ENCODE measurements around the gene SMAD5.

Gene SMAD5

GRCh38 chr5:136182618-136183017 is 50.0 kb downstream of the SMAD5 start:
- Histone ChIP-seq H3K9me3 (ENCODE audit: control insufficient read depth, insufficient read depth, low read depth, low read length) (no peaks in the 10 kb centered on the region), H3K4me1 (ENCODE audit: control insufficient read depth, insufficient read depth, low read length) (no peaks in the 10 kb centered on the region), H3K36me3 (ENCODE audit: control insufficient read depth in 2 of 2, insufficient read depth in 1 of 2, low read length in 2 of 2) (peaks cover 4 to 40% of the 10 kb centered on the region in 2 experiments; a peak in 2 of 3 replicates), H3K27ac (ENCODE audit: extremely low read depth, low read depth, low read length) (no peak overlapping the region), H3K4me3 (ENCODE audit: low read depth, low read length) (no peak overlapping the region)
- ChIA-PET CTCF (interaction anchor here (0.6 to 1.7 kb wide), 2 partner anchors 9 to 108 kb away, joined by 3 to 9 read pairs; no protein-coding TSS in a partner anchor), POLR2A (interaction anchor here (0.6 kb wide), 1 partner anchor 283 kb away, joined by 4 read pairs; no protein-coding TSS in a partner anchor)
- TF ChIP-seq SCRT2 (tag by site-specific recombination; IDR thresholded peaks at IDR 0.05) (no peak), ZNF76 (tag by site-specific recombination; IDR thresholded peaks at IDR 0.05; ENCODE audit: borderline replicate concordance, low read depth) (no peak), ZBTB44 (tag by site-specific recombination; IDR thresholded peaks at IDR 0.05) (no peak), ZNF530 (tag by site-specific recombination; IDR thresholded peaks at IDR 0.05; ENCODE audit: low read depth) (no peak), SP2 (tag by site-specific recombination; IDR thresholded peaks at IDR 0.05) (no peak), ZNF664 (tag by site-specific recombination; IDR thresholded peaks at IDR 0.05) (no peak), ZNF433 (tag by site-specific recombination; IDR thresholded peaks at IDR 0.05; ENCODE audit: low read depth) (no peak), ZNF549 (tag by site-specific recombination; IDR thresholded peaks at IDR 0.05) (no peak), ZNF394 (tag by site-specific recombination; IDR thresholded peaks at IDR 0.05; ENCODE audit: borderline replicate concordance) (no peak)
- TF ChIP-seq, protein P1, sequence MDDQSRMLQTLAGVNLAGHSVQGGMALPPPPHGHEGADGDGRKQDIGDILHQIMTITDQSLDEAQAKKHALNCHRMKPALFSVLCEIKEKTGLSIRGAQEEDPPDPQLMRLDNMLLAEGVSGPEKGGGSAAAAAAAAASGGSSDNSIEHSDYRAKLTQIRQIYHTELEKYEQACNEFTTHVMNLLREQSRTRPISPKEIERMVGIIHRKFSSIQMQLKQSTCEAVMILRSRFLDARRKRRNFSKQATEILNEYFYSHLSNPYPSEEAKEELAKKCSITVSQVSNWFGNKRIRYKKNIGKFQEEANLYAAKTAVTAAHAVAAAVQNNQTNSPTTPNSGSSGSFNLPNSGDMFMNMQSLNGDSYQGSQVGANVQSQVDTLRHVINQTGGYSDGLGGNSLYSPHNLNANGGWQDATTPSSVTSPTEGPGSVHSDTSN (CRISPR knock-in tag; IDR thresholded peaks at IDR 0.05), result no peak
- TF ChIP-seq, protein P2, sequence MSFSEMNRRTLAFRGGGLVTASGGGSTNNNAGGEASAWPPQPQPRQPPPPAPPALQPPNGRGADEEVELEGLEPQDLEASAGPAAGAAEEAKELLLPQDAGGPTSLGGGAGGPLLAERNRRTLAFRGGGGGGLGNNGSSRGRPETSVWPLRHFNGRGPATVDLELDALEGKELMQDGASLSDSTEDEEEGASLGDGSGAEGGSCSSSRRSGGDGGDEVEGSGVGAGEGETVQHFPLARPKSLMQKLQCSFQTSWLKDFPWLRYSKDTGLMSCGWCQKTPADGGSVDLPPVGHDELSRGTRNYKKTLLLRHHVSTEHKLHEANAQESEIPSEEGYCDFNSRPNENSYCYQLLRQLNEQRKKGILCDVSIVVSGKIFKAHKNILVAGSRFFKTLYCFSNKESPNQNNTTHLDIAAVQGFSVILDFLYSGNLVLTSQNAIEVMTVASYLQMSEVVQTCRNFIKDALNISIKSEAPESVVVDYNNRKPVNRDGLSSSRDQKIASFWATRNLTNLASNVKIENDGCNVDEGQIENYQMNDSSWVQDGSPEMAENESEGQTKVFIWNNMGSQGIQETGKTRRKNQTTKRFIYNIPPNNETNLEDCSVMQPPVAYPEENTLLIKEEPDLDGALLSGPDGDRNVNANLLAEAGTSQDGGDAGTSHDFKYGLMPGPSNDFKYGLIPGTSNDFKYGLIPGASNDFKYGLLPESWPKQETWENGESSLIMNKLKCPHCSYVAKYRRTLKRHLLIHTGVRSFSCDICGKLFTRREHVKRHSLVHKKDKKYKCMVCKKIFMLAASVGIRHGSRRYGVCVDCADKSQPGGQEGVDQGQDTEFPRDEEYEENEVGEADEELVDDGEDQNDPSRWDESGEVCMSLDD (tag by site-specific recombination; IDR thresholded peaks at IDR 0.05), result no peak
- TF ChIP-seq, protein P3, sequence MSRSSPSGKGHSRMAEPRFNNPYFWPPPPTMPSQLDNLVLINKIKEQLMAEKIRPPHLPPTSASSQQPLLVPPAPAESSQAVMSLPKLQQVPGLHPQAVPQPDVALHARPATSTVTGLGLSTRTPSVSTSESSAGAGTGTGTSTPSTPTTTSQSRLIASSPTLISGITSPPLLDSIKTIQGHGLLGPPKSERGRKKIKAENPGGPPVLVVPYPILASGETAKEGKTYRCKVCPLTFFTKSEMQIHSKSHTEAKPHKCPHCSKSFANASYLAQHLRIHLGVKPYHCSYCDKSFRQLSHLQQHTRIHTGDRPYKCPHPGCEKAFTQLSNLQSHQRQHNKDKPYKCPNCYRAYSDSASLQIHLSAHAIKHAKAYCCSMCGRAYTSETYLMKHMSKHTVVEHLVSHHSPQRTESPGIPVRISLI (tag by site-specific recombination; IDR thresholded peaks at IDR 0.05), result no peak
- TF ChIP-seq, protein P4, sequence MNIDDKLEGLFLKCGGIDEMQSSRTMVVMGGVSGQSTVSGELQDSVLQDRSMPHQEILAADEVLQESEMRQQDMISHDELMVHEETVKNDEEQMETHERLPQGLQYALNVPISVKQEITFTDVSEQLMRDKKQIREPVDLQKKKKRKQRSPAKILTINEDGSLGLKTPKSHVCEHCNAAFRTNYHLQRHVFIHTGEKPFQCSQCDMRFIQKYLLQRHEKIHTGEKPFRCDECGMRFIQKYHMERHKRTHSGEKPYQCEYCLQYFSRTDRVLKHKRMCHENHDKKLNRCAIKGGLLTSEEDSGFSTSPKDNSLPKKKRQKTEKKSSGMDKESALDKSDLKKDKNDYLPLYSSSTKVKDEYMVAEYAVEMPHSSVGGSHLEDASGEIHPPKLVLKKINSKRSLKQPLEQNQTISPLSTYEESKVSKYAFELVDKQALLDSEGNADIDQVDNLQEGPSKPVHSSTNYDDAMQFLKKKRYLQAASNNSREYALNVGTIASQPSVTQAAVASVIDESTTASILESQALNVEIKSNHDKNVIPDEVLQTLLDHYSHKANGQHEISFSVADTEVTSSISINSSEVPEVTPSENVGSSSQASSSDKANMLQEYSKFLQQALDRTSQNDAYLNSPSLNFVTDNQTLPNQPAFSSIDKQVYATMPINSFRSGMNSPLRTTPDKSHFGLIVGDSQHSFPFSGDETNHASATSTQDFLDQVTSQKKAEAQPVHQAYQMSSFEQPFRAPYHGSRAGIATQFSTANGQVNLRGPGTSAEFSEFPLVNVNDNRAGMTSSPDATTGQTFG (tag by site-specific recombination; IDR thresholded peaks at IDR 0.05; ENCODE audit: borderline replicate concordance), result no peak

DNA sequence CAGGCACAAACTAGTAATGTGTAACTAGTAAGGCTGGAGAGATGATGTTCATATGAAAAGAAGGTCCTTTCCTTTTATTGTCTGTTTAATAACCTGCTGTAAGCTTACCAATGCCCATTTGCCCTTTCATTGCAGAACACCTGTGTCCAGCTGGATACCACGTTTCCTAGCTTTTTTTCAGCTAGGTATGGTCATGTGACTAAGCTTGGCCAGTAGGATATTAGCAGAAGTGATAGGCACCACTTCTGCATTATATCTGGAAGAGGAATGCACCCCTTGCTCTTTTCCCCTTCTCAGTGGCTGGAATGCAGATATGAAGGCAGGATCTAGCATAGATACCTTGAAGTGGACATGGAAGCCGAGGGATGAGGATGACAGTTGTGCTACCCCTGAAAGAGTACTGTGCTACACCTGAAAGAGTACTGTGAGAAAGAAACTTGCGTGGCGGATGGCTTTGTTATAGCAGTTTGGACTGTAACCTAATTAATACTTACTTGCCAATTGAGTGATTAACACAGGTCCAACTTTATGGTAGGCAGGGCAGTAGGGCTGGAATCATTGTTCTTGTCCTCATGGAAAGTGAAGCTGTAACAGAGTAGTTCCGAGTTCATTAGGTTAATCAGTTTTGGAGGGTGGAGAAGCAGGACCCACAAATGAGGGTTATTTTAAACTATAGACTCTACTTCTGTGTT is 53.5 kb downstream of the SMAD5 start:
- no peaks in the 10 kb centered on the region for H3K4me1 ChIP-seq (ENCODE audit: control insufficient read depth, insufficient read depth, low read length)
- CTCF ChIA-PET, result interaction anchor here (0.9 to 1.6 kb wide), 3 partner anchors 9 to 102 kb away, joined by 3 to 10 read pairs (median 3); no protein-coding TSS in a partner anchor
- no peak overlapping the region for H3K27ac ChIP-seq (ENCODE audit: extremely low read depth, low read depth, low read length)
- H3K36me3 ChIP-seq (ENCODE audit: control insufficient read depth in 2 of 2, insufficient read depth in 1 of 2, low read length in 2 of 2), result peaks cover 0 to 38% of the 10 kb centered on the region in 2 experiments; a peak in 1 of 3 replicates
- H3K4me3 ChIP-seq (ENCODE audit: low read depth, low read length), result no peak overlapping the region
- no peak for TF ChIP-seq ZNF146 (tag by site-specific recombination; IDR thresholded peaks at IDR 0.05)
- TF ChIP-seq ZNF621 (tag by site-specific recombination; IDR thresholded peaks at IDR 0.05), result no peak
- no peak for TF ChIP-seq FEZF1 (tag by site-specific recombination; IDR thresholded peaks at IDR 0.05)
- TF ChIP-seq KLF1 (tag by site-specific recombination; IDR thresholded peaks at IDR 0.05), result no peak
- no peak for TF ChIP-seq INSM2 (tag by site-specific recombination; IDR thresholded peaks at IDR 0.05)
- no peak for TF ChIP-seq ZNF354C (tag by site-specific recombination; IDR thresholded peaks at IDR 0.05; ENCODE audit: borderline replicate concordance, low read depth)
- TF ChIP-seq ZNF23 (tag by site-specific recombination; IDR thresholded peaks at IDR 0.05; ENCODE audit: borderline replicate concordance), result no peak
- TF ChIP-seq ZNF48 (tag by site-specific recombination; IDR thresholded peaks at IDR 0.05), result no peak
- TF ChIP-seq ZFP37 (tag by site-specific recombination; IDR thresholded peaks at IDR 0.05), result no peak
- no peaks in the 10 kb centered on the region for H3K9me3 ChIP-seq (ENCODE audit: control insufficient read depth, insufficient read depth, low read depth, low read length)
- POLR2A ChIA-PET, result no interaction called here

All from HEK293 (cell line).